GM18505 (cell line): ENCODE results near the gene NPEPL1.

Experiments
- ATAC-seq: cut with Tn5 transposase; IDR thresholded peaks from one replicate; pipeline ENCODE4 v1.9.1; 2021; ENCODE audit not compliant: unreplicated experiment
- POLR2A ChIP-seq: IDR thresholded peaks from 4 replicates; pipeline ENCODE4 v1.6.1; 2011; ENCODE audit warnings: borderline replicate concordance; ENCODE audit not compliant: insufficient read depth, insufficient read length; ENCODE audit errors: extremely low read depth

The NPEPL1 gene

GRCh38 chr20:58712806-58713731 lies 20.5 kb downstream of the NPEPL1 start:
- TF ChIP-seq POLR2A = no peak
- ATAC-seq = no peak

- ATAC-seq = no peak
- no peak for TF ChIP-seq POLR2A
Measured at GRCh38 chr20:58713801-58714339, 21.3 kb downstream of the NPEPL1 start.

GRCh38 chr20:58714340-58714922 lies 21.8 kb downstream of the NPEPL1 start:
- ATAC-seq = no peak

GRCh38 chr20:58714923-58715351 lies 22.3 kb downstream of the NPEPL1 start:
- no peak for ATAC-seq
- TF ChIP-seq POLR2A = no peak

More at GRCh38 chr20:58714340-58714922, 21.8 kb downstream of the NPEPL1 start:
- no peak for TF ChIP-seq POLR2A

GRCh38 chr20:58715391-58715800 lies 22.8 kb downstream of the NPEPL1 start:
- ATAC-seq = no peak
- TF ChIP-seq POLR2A = no peak

GRCh38 chr20:58715801-58716475 lies 23.3 kb downstream of the NPEPL1 start:
- no peak for ATAC-seq
- no peak for TF ChIP-seq POLR2A

GRCh38 chr20:58716476-58717277 lies 24.1 kb downstream of the NPEPL1 start:
- no peak for TF ChIP-seq POLR2A
- ATAC-seq = no peak

GRCh38 chr20:58717278-58718091 lies 24.9 kb downstream of the NPEPL1 start:
- no peak for TF ChIP-seq POLR2A
- ATAC-seq = no peak

GRCh38 chr20:58718121-58718563 lies 25.5 kb downstream of the NPEPL1 start:
- no peak for TF ChIP-seq POLR2A
- ATAC-seq = no peak

- no peak for ATAC-seq
- no peak for TF ChIP-seq POLR2A
Measured at GRCh38 chr20:58718729-58719128, 26.1 kb downstream of the NPEPL1 start.

- ATAC-seq = no peak
- no peak for TF ChIP-seq POLR2A
Measured at GRCh38 chr20:58719258-58719657, 26.7 kb downstream of the NPEPL1 start.

- ATAC-seq = no peak
Measured at GRCh38 chr20:58719971-58720371, 27.4 kb downstream of the NPEPL1 start.

More at GRCh38 chr20:58719971-58720371, 27.4 kb downstream of the NPEPL1 start:
- TF ChIP-seq POLR2A = no peak
